ENCODE results near the gene BABAM2.

BABAM2 gene

GRCh38 chr2:28035163-28035690 lies 144.7 kb downstream of the BABAM2 start:
- no peak for DNase-seq

- no peak for DNase-seq
These were observed 145.3 kb downstream of the BABAM2 start for GRCh38 chr2:28035816-28036215.

- no peak for DNase-seq
These were observed 145.8 kb downstream of the BABAM2 start for GRCh38 chr2:28036307-28036706.

- DNase-seq: no peak
These were observed 148.2 kb downstream of the BABAM2 start for GRCh38 chr2:28038722-28039121.

GRCh38 chr2:28045676-28046351 lies 155.3 kb downstream of the BABAM2 start:
- DNase-seq: no peak

GRCh38 chr2:28046921-28047320 lies 156.4 kb downstream of the BABAM2 start:
- DNase-seq: no peak

GRCh38 chr2:28047681-28048080 lies 157.2 kb downstream of the BABAM2 start:
- DNase-seq: no peak

- DNase-seq: no peak
These were observed 157.8 kb downstream of the BABAM2 start for GRCh38 chr2:28048341-28048740.

- no peak for DNase-seq
These were observed 158.9 kb downstream of the BABAM2 start for GRCh38 chr2:28049416-28049815.

- DNase-seq: no peak
These were observed 159.4 kb downstream of the BABAM2 start for GRCh38 chr2:28049899-28050298.

GRCh38 chr2:28052691-28053090 lies 162.2 kb downstream of the BABAM2 start:
- no peak for DNase-seq

- DNase-seq: no peak
These were observed 163.1 kb downstream of the BABAM2 start for GRCh38 chr2:28053597-28053996.

GRCh38 chr2:28054916-28055315 lies 164.4 kb downstream of the BABAM2 start:
- no peak for DNase-seq

GRCh38 chr2:28055325-28055970 lies 164.9 kb downstream of the BABAM2 start:
- no peak for DNase-seq

GRCh38 chr2:28058791-28059190 lies 168.3 kb downstream of the BABAM2 start:
- no peak for DNase-seq

GRCh38 chr2:28062867-28063266 lies 172.3 kb downstream of the BABAM2 start:
- no peak for DNase-seq

GRCh38 chr2:28063492-28063962 lies 173.0 kb downstream of the BABAM2 start:
- no peak for DNase-seq

GRCh38 chr2:28067602-28068001 lies 177.1 kb downstream of the BABAM2 start:
- no peak for DNase-seq

- no peak for DNase-seq
These were observed 177.6 kb downstream of the BABAM2 start for GRCh38 chr2:28068088-28068487.

GRCh38 chr2:28068527-28068926 lies 178.0 kb downstream of the BABAM2 start:
- DNase-seq: no peak

GRCh38 chr2:28071221-28071620 lies 180.7 kb downstream of the BABAM2 start:
- no peak for DNase-seq

- no peak for DNase-seq
These were observed 183.6 kb downstream of the BABAM2 start for GRCh38 chr2:28074137-28074536.

GRCh38 chr2:28080911-28081310 lies 190.4 kb downstream of the BABAM2 start:
- no peak for DNase-seq

- DNase-seq: no peak
These were observed 191.6 kb downstream of the BABAM2 start for GRCh38 chr2:28082131-28082530.

All from amniotic stem cell (primary cell).